Lung (tissue), 12 donors: Measurements from ENCODE around the gene RASEF. TPM values are rescaled to one million over a fixed set of nuclear protein-coding genes. Genes with fewer than 3 reads are reported as not detected.

Experiments used
- ATAC-seq: fragments of 200-7000 bp; cut with Tn5 transposase; one replicate; pipeline ENCODE4 v1.9.1; 2020; ENCODE audit warnings: moderate number of reproducible peaks; ENCODE audit not compliant: insufficient read depth, low FRiP score
- DNase-seq, 3 donors: peaks; one replicate each; pipeline ENCODE4 v3.0.0-alpha.2; 2013 to 2017
- H3K27ac ChIP-seq, 2 donors: one replicate each; pipeline ENCODE4 v1.5.1; 2013; ENCODE audit warnings: mild to moderate bottlenecking in 2 of 2, moderate library complexity in 2 of 2, control low read depth in 1 of 2, inconsistent platforms in 1 of 2, low read depth in 1 of 2, low read length in 1 of 2
- H3K27me3 ChIP-seq, 3 donors: one replicate each; pipeline ENCODE4 v1.5.1; 2013; ENCODE audit warnings: low read length in 2 of 3; ENCODE audit not compliant: control insufficient read depth in 3 of 3, insufficient read depth in 3 of 3
- H3K36me3 ChIP-seq, 4 donors: one replicate each; pipeline ENCODE4 v1.5.1; 2013; ENCODE audit warnings: low read length in 4 of 4, mild to moderate bottlenecking in 1 of 4, moderate library complexity in 1 of 4; ENCODE audit not compliant: control insufficient read depth in 4 of 4, insufficient read depth in 4 of 4
- H3K4me1 ChIP-seq, 5 donors: one replicate each; pipeline ENCODE4 v1.5.1; 2013; ENCODE audit warnings: low read length in 5 of 5, mild to moderate bottlenecking in 2 of 5, moderate library complexity in 1 of 5; ENCODE audit not compliant: control insufficient read depth in 5 of 5, insufficient read depth in 5 of 5
- H3K4me3 ChIP-seq: one replicate; pipeline ENCODE4 v1.5.1; 2013; ENCODE audit warnings: mild to moderate bottlenecking, control low read depth, moderate library complexity
- H3K9ac ChIP-seq, 2 donors: one replicate each; pipeline ENCODE4 v1.5.1; 2013; ENCODE audit warnings: low read length in 2 of 2, control low read depth in 1 of 2; ENCODE audit not compliant: insufficient read depth in 1 of 2
- H3K9me3 ChIP-seq, 4 donors: one replicate each; pipeline ENCODE4 v1.5.1; 2013; ENCODE audit warnings: low read length in 3 of 4, mild to moderate bottlenecking in 1 of 4, moderate library complexity in 1 of 4; ENCODE audit not compliant: control insufficient read depth in 4 of 4, insufficient read depth in 3 of 4
- WGBS, 2 donors: extraction: QIAGEN DNeasy Blood & Tissue Kit; methylation state at CpG; one replicate each; pipeline ENCODE4 v1.1.7; 2013; 5-methylcytosine and 5-hydroxymethylcytosine counted together
- polyA plus RNA-seq, 2 donors: library from polyadenylated mRNA; stranded (reverse); fragments of 200-250 nt; gene quantifications; one replicate each; pipeline ENCODE4 v1.2.1, GENCODE V29; 2013
- total RNA-seq, 2 donors: library from RNA; depleted of rRNA in 1 of 2; stranded (reverse); fragments of >200 nt in 1 of 2; gene quantifications; one replicate each; pipeline ENCODE4 v1.2.1, GENCODE V29; 2014 to 2021
- TF ChIP-seq, protein P1 (sequence below): IDR thresholded peaks from 2 replicates; pipeline ENCODE4 v1.5.1; 2012; ENCODE audit warnings: mild to moderate bottlenecking; ENCODE audit errors: control extremely low read depth, extremely low read depth
- donor health status: control.
- donor health status: control.
- donor health status: Bipolar disorder and iron deficiency.
- donor health status: healthy.
- donor health status: DM: yes; HTN: yes; CAD: no.

RASEF gene
- total and polyA plus RNA-seq, 4 donors: 5.2 to 23.6 (median 9.4) TPM

DNA sequence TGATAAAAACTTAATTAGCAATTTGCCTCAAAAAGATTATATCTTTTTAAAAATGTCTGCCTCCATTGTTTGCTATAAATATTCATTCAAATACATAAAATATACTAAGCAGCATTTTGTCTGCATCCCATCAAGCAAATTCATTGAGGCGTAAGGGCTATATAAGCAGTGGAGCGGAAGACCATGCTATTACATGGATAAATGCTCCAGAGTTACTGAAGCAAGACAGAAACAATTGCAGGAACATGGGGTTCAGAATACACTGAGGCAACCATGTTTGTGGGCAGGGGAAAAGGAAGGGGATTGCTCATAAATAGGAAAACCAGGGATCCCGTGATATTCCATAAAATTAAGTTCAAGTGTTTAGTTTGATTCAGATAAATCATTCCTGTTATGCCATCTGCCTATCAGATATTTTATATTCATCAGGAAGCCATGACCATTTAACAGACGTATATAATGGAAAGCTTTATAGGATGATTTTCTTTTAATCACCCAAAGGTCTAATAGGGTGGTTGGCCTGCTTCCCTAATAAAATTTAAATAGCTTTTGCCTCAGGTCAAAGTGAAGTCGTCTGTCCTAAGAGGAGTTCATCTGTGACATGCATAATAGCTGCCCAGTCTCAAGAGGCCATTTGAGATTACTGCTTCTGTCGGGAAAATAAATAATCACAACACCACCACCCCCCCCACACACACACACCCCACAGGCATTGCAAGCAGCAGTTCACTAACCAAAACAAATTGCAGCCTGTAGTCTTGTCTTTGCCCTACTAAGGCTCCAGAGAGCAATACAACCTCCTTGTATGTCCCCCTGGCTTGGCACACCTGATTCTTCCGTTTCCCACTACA, 105.2 kb downstream of the RASEF start:
- 81 to 89% methylated on average over 7 of the region's 7 CpGs for WGBS, 2 donors
- ATAC-seq (no peak), DNase-seq (no peak)
- Histone ChIP-seq H3K4me1 (peaks cover 0 to 3% (median 0%) of the 10 kb centered on the region in 5 donors), H3K9ac (no peak overlapping the region), H3K4me3 (no peak overlapping the region), H3K27ac (no peak overlapping the region), H3K36me3 (no peaks in the 10 kb centered on the region), H3K9me3 (no peaks in the 10 kb centered on the region), H3K27me3 (no peaks in the 10 kb centered on the region)
- TF ChIP-seq, protein P1, sequence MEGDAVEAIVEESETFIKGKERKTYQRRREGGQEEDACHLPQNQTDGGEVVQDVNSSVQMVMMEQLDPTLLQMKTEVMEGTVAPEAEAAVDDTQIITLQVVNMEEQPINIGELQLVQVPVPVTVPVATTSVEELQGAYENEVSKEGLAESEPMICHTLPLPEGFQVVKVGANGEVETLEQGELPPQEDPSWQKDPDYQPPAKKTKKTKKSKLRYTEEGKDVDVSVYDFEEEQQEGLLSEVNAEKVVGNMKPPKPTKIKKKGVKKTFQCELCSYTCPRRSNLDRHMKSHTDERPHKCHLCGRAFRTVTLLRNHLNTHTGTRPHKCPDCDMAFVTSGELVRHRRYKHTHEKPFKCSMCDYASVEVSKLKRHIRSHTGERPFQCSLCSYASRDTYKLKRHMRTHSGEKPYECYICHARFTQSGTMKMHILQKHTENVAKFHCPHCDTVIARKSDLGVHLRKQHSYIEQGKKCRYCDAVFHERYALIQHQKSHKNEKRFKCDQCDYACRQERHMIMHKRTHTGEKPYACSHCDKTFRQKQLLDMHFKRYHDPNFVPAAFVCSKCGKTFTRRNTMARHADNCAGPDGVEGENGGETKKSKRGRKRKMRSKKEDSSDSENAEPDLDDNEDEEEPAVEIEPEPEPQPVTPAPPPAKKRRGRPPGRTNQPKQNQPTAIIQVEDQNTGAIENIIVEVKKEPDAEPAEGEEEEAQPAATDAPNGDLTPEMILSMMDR: no peak

- Histone ChIP-seq H3K4me1 (peaks cover 0 to 4% (median 0%) of the 10 kb centered on the region in 5 donors), H3K9me3 (peaks cover 0 to 2% (median 0%) of the 10 kb centered on the region in 4 donors), H3K27me3 (no peaks in the 10 kb centered on the region), H3K4me3 (no peak overlapping the region), H3K27ac (no peak overlapping the region), H3K9ac (no peak overlapping the region), H3K36me3 (no peaks in the 10 kb centered on the region)
- DNase-seq (no peak), ATAC-seq (no peak)
- TF ChIP-seq, protein P1: no peak
- 90 to 96% methylated on average over 2 of the region's 2 CpGs for WGBS, 2 donors
Observed at GRCh38 chr9:82949203-82949602, 113.7 kb downstream of the RASEF start.

DNA sequence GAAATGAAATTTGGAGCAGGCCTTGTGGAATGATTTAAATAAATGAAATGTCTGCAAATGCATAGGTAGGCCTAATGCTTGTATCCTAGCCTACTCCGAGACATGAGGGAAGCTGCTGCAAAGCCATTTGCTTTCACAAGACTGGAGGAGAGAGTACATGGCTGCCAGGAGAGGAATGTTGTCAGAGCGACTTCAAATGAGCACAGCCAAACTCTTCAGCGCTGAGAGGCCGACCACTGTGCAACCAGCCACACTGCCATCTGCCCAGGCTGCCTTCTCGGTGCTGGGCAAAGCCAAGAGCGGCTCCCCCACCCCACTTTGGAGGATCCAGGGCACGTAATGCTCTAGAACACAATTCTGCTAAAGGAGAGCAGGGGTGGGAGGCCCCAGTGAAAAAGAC, 122.6 kb downstream of the RASEF start:
- no peaks in the 10 kb centered on the region for H3K36me3 ChIP-seq
- H3K4me1 ChIP-seq: no peaks in the 10 kb centered on the region
- no peaks in the 10 kb centered on the region for H3K9me3 ChIP-seq
- no peak overlapping the region for H3K9ac ChIP-seq
- H3K27me3 ChIP-seq: no peaks in the 10 kb centered on the region
- H3K27ac ChIP-seq: no peak overlapping the region
- DNase-seq (no peak), ATAC-seq (no peak)
- no peak overlapping the region for H3K4me3 ChIP-seq
- TF ChIP-seq, protein P1: no peak
- WGBS, 2 donors: 92% methylated on average over 7 of the region's 7 CpGs
